Measurements from ENCODE around the gene OPTC.

- TF ChIP-seq POLR2A (IDR thresholded peaks at IDR 0.05) = no peak
- TF ChIP-seq, protein P1, sequence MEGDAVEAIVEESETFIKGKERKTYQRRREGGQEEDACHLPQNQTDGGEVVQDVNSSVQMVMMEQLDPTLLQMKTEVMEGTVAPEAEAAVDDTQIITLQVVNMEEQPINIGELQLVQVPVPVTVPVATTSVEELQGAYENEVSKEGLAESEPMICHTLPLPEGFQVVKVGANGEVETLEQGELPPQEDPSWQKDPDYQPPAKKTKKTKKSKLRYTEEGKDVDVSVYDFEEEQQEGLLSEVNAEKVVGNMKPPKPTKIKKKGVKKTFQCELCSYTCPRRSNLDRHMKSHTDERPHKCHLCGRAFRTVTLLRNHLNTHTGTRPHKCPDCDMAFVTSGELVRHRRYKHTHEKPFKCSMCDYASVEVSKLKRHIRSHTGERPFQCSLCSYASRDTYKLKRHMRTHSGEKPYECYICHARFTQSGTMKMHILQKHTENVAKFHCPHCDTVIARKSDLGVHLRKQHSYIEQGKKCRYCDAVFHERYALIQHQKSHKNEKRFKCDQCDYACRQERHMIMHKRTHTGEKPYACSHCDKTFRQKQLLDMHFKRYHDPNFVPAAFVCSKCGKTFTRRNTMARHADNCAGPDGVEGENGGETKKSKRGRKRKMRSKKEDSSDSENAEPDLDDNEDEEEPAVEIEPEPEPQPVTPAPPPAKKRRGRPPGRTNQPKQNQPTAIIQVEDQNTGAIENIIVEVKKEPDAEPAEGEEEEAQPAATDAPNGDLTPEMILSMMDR (IDR thresholded peaks at IDR 0.05 in 4 of 5, conservative IDR thresholded peaks at IDR 0.05 in 1 of 5) = no peak
Observed at GRCh38 chr1:203459671-203460201, 34.2 kb upstream of the OPTC start.

All from gastrocnemius medialis (tissue), 4 donors.